ENCODE data around the gene EMC9.

GRCh38 chr14:24121210-24121609, 20.2 kb downstream of the EMC9 start:
- TF ChIP-seq CTCF (IDR thresholded peaks at IDR 0.05 in 4 of 5, conservative IDR thresholded peaks at IDR 0.05 in 1 of 5) (no peak), POLR2A (IDR thresholded peaks at IDR 0.05) (no peak)
